GF-D8 (cell line): ENCODE data around the gene HOXD3.

ENCODE experiments used
- DNase-seq: peaks from one replicate; lab custom pipeline; 2025; lab: John Stamatoyannopoulos, UW

Gene HOXD3

GRCh38 chr2:176162911-176163671 lies 6.0 kb downstream of the HOXD3 start:
- no peak for DNase-seq

GRCh38 chr2:176163672-176164056 lies 6.6 kb downstream of the HOXD3 start:
- DNase-seq, result no peak

GRCh38 chr2:176164201-176164600 lies 7.1 kb downstream of the HOXD3 start:
- no peak for DNase-seq

- DNase-seq, result no peak
Measured at GRCh38 chr2:176164611-176165369, 7.7 kb downstream of the HOXD3 start.

GRCh38 chr2:176165370-176166050 lies 8.4 kb downstream of the HOXD3 start:
- no peak for DNase-seq

GRCh38 chr2:176166272-176166671 lies 9.2 kb downstream of the HOXD3 start:
- no peak for DNase-seq

GRCh38 chr2:176167398-176167797 lies 10.3 kb downstream of the HOXD3 start:
- DNase-seq, result no peak

GRCh38 chr2:176169181-176169580 lies 12.1 kb downstream of the HOXD3 start:
- DNase-seq, result no peak

- no peak for DNase-seq
Measured at GRCh38 chr2:176169711-176170110, 12.6 kb downstream of the HOXD3 start.

- no peak for DNase-seq
Measured at GRCh38 chr2:176170602-176171305, 13.6 kb downstream of the HOXD3 start.

- no peak for DNase-seq
Measured at GRCh38 chr2:176171351-176172006, 14.4 kb downstream of the HOXD3 start.

- DNase-seq, result no peak
Measured at GRCh38 chr2:176172007-176172894, 15.1 kb downstream of the HOXD3 start.

- DNase-seq, result no peak
Measured at GRCh38 chr2:176172895-176173566, 15.9 kb downstream of the HOXD3 start.

- no peak for DNase-seq
Measured at GRCh38 chr2:176173567-176174381, 16.7 kb downstream of the HOXD3 start.

- DNase-seq, result no peak
Measured at GRCh38 chr2:176174382-176174823, 17.3 kb downstream of the HOXD3 start.

GRCh38 chr2:176174824-176175708 lies 18.0 kb downstream of the HOXD3 start:
- no peak for DNase-seq

- no peak for DNase-seq
Measured at GRCh38 chr2:176175709-176176607, 18.9 kb downstream of the HOXD3 start.
